IMR-90 (cell line): ENCODE data around the gene TNNC1.

Experiments used
- BHLHE40 ChIP-seq: fragments of 150-350 bp; IDR thresholded peaks from 2 replicates; pipeline ENCODE4 v1.6.1; 2016; ENCODE audit warnings: mild to moderate bottlenecking, low read depth, low read length
- FOS ChIP-seq: fragments of 150-350 bp; IDR thresholded peaks from 2 replicates; pipeline ENCODE4 v1.6.1; 2016; ENCODE audit warnings: low read depth, low read length
- MAFK ChIP-seq: IDR thresholded peaks from 2 replicates; pipeline ENCODE4 v1.6.1; 2012; ENCODE audit warnings: low read depth, low read length, improper control_type of control experiment
- POLR2A ChIP-seq: IDR thresholded peaks from 2 replicates; pipeline ENCODE4 v1.6.1; 2012; ENCODE audit warnings: mild to moderate bottlenecking, low read depth, low read length
- RAD21 ChIP-seq: IDR thresholded peaks from 2 replicates; pipeline ENCODE4 v1.6.1; 2012; ENCODE audit warnings: low read length, improper control_type of control experiment
- RFX5 ChIP-seq: IDR thresholded peaks from 2 replicates; pipeline ENCODE4 v1.8.0; 2012; ENCODE audit warnings: low read depth, mild to moderate bottlenecking, low read length, moderate library complexity
- SMC3 ChIP-seq: fragments of 150-350 bp; IDR thresholded peaks from 2 replicates; pipeline ENCODE4 v1.6.1; 2016; ENCODE audit warnings: low read depth, mild to moderate bottlenecking, antibody characterized with exemption, low read length, moderate library complexity
- TF ChIP-seq, protein P1 (sequence below): conservative IDR thresholded peaks from 2 replicates; pipeline ENCODE4 v1.5.1; 2012; ENCODE audit warnings: mild to moderate bottlenecking, low read depth, low read length, improper control_type of control experiment

GRCh38 chr3:52434491-52435115 is 19.2 kb downstream of the TNNC1 start:
- TF ChIP-seq, protein P1, sequence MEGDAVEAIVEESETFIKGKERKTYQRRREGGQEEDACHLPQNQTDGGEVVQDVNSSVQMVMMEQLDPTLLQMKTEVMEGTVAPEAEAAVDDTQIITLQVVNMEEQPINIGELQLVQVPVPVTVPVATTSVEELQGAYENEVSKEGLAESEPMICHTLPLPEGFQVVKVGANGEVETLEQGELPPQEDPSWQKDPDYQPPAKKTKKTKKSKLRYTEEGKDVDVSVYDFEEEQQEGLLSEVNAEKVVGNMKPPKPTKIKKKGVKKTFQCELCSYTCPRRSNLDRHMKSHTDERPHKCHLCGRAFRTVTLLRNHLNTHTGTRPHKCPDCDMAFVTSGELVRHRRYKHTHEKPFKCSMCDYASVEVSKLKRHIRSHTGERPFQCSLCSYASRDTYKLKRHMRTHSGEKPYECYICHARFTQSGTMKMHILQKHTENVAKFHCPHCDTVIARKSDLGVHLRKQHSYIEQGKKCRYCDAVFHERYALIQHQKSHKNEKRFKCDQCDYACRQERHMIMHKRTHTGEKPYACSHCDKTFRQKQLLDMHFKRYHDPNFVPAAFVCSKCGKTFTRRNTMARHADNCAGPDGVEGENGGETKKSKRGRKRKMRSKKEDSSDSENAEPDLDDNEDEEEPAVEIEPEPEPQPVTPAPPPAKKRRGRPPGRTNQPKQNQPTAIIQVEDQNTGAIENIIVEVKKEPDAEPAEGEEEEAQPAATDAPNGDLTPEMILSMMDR: no peak
- TF ChIP-seq RFX5 (no peak), POLR2A (no peak), FOS (no peak), BHLHE40 (no peak), MAFK (no peak), SMC3 (no peak), RAD21 (no peak)
